HFFc6 (cell line): ENCODE measurements around the gene PODXL2. TPM values are rescaled to one million over a fixed set of nuclear protein-coding genes. Genes with fewer than 3 reads are reported as not detected.

ENCODE experiments used
- DNase-seq: peaks from one replicate; pipeline ENCODE4 v3.0.0-alpha.2; 2018
- H3K27ac Mint-ChIP-seq: 2 replicates; pipeline ENCODE4 v1.8.0; 2020; ENCODE audit warnings: mild to moderate bottlenecking, mixed read lengths
- H3K27me3 Mint-ChIP-seq: 2 replicates; pipeline ENCODE4 v1.8.0; 2021; ENCODE audit warnings: mild to moderate bottlenecking, moderate library complexity, mixed read lengths; ENCODE audit not compliant: insufficient read depth
- H3K36me3 Mint-ChIP-seq: 2 replicates; pipeline ENCODE4 v1.8.0; 2021; ENCODE audit warnings: low read depth, mixed read lengths
- H3K4me1 Mint-ChIP-seq: 2 replicates; pipeline ENCODE4 v1.8.0; 2020; ENCODE audit warnings: low read depth, mixed read lengths
- H3K4me3 Mint-ChIP-seq: 2 replicates; pipeline ENCODE4 v1.8.0; 2020; ENCODE audit warnings: mild to moderate bottlenecking, moderate library complexity, mixed read lengths
- H3K9me3 Mint-ChIP-seq: 2 replicates; pipeline ENCODE4 v1.8.0; 2020; ENCODE audit warnings: mild to moderate bottlenecking, mixed read lengths
- total RNA-seq, 6 experiments: library from RNA; stranded (reverse); fragmentation: NEBNext Ultra II Directional; extraction: Animal tissue kit (Norgen Biotek cat#: 25700); gene quantifications; 2 replicates in 1 of 6; 3 replicates in 5 of 6; pipeline ENCODE4 v1.2.3, GENCODE V29; 2021
- TF ChIP-seq, protein P1 (sequence below): fragments of 200-600 bp; sonication (generic); IDR thresholded peaks from 2 replicates; pipeline ENCODE4 v1.5.0; 2021; ENCODE audit warnings: antibody characterized with exemption, mild to moderate bottlenecking

Gene PODXL2
- total RNA-seq, 6 experiments from 2014 or later, result 0.09 TPM; not detected in 5

DNA sequence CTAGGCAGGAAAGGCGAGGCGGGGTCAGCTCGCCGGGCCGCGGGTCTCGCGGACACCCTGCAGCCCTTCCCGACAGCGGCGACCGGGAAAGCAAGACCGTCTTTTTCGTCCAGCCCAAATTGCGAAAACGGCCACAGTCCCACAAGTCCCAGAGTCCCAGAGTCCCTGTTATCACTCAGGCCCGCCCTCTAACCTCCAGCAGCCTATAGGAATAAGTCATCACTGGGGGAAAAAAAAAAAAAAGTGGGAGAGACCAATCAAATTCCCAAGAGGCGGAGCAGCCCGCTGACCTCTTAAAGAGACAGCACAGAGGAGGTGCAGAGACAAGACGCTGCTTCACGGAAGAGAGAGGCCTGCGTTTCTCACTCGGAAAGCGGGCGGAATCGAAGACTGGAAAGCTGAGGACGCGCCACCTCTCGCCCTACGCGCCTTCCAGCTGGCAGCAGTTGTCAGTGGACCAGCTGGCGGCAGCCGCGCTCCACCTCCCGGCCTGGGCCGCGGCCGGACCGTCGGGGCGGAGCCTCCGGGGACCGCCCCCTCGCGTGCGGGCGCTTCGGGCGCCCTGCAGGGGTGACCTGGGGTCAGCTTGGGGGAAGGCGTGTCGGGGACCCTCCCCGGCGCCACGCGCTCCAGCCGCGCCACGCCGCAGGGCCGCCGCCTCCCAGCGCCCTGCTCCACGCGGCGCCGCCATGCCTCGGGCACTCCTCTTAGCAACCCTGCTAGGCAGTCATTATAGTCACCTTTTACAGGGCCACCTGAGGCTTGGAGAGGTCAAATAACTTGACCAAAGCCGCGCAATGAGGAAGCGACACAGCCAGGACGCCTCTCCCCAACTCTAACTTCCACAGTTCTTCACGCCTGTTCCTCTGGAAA lies 38.2 kb upstream of the PODXL2 start, which contains the start of gene TPRA1:
TSS of gene TPRA1 (minus strand) at position 141 of the 873 bp plus-strand sequence. CDS start 10,587 bp downstream, outside the sequence.
- Mint-ChIP-seq H3K27ac (peak within 1 kb of the TSS; percentile 98), H3K9me3 (no peaks in the 10 kb centered on the region), H3K36me3 (no peaks in the 10 kb centered on the region), H3K4me3 (peak within 1 kb of the TSS; percentile 96), H3K4me1 (peaks cover 31% of the 10 kb centered on the region), H3K27me3 (peaks cover 3% of the 10 kb centered on the region)
- DNase-seq, result peak; percentile 97
- TF ChIP-seq, protein P1, sequence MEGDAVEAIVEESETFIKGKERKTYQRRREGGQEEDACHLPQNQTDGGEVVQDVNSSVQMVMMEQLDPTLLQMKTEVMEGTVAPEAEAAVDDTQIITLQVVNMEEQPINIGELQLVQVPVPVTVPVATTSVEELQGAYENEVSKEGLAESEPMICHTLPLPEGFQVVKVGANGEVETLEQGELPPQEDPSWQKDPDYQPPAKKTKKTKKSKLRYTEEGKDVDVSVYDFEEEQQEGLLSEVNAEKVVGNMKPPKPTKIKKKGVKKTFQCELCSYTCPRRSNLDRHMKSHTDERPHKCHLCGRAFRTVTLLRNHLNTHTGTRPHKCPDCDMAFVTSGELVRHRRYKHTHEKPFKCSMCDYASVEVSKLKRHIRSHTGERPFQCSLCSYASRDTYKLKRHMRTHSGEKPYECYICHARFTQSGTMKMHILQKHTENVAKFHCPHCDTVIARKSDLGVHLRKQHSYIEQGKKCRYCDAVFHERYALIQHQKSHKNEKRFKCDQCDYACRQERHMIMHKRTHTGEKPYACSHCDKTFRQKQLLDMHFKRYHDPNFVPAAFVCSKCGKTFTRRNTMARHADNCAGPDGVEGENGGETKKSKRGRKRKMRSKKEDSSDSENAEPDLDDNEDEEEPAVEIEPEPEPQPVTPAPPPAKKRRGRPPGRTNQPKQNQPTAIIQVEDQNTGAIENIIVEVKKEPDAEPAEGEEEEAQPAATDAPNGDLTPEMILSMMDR, result peak; percentile 41

DNA sequence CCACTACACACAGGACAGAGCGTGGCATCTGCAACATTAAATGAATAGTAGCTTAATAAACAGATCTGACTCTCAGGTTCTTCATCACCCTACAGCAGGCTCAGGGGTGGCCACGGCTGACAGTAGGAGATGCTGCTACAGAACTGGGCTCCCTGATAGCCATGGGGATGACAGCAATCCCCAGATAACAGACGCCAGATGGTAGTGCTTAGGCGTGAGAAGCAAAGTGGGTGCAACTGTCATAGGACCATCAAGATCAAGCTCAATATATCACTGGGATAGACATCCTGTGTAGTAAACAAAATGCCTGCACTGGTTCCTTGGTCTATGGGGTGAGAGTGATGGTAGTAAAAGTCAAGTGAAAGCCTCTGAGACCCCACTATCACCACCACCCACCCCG lies 35.8 kb upstream of the PODXL2 start:
- DNase-seq, result no peak

DNA sequence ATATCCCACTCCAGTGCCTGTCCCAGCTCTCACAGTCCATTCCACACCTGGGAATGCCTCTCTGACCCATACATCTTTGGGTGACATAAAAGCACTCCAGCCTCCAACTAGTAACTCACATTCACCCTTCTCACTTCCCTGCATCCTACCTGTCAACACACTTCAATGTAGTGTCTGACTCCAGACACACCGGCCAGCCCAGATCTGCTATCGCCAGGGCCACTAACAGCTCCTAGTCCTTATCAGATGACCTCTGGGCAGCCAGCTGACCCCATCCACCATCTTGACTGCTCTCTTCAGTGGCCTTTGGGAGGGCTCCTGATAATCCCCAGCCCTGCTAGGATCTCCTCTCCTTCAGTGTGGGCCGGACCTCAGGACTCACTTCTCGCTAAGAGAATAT lies 33.7 kb upstream of the PODXL2 start:
- Mint-ChIP-seq H3K36me3 (no peaks in the 10 kb centered on the region), H3K9me3 (no peaks in the 10 kb centered on the region), H3K27ac (no peak overlapping the region), H3K4me3 (no peak overlapping the region), H3K27me3 (peaks cover 3% of the 10 kb centered on the region), H3K4me1 (peaks cover 32% of the 10 kb centered on the region)
- TF ChIP-seq, protein P1, result no peak
- DNase-seq, result no peak

More for the DNA sequence above, 35.8 kb upstream of the PODXL2 start:
- Mint-ChIP-seq H3K36me3 (no peaks in the 10 kb centered on the region), H3K27me3 (peaks cover 3% of the 10 kb centered on the region), H3K4me3 (no peak overlapping the region), H3K27ac (no peak overlapping the region), H3K4me1 (peaks cover 28% of the 10 kb centered on the region), H3K9me3 (no peaks in the 10 kb centered on the region)
- TF ChIP-seq, protein P1, result no peak

DNA sequence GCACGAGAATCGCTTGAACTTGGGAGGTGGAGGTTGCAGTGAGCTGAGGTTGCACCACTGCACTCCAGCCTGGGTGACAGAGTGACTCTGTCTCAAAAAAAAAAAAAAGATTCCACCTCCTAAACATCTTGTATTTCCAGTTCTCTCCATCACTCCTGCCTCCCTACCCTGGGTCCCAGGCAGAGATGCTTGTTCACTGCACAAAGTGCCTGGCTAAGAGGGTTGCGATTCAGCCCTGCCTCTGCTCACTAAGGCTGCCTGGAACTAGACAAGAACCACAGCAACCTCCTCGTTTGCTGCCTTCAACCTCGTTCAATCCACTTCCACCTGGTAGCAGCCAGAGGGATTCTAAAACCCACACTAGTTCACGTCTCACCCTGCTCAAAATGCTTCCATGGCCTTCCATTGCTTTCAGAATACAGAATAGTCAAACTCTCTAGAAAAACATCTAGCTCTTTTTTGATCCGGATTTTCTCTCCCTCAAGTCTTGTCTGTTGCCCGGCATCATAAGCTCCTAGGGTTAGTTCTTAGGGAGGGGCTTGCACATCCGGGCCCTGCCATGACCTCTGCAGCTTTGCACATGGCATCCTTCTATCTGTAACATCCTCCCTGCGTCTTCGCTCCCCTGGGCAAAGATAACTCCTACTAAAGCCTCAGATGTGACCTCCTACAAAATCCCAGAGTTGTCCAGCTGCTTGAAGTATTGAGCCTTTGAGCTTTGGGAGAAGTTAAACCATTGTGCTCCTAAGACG lies 31.8 kb upstream of the PODXL2 start:
- H3K27ac Mint-ChIP-seq, result peak overlapping the region; percentile 86; the same call in 1 of the 2 replicates
- TF ChIP-seq, protein P1, result no peak
- DNase-seq, result no peak
- peaks cover under 1% of the 10 kb centered on the region; the same call in 1 of the 2 replicates for H3K36me3 Mint-ChIP-seq
- H3K9me3 Mint-ChIP-seq, result no peaks in the 10 kb centered on the region
- H3K4me3 Mint-ChIP-seq, result peak overlapping the region; percentile 90
- H3K27me3 Mint-ChIP-seq, result peaks cover 3% of the 10 kb centered on the region
- H3K4me1 Mint-ChIP-seq, result peaks cover 31% of the 10 kb centered on the region

DNA sequence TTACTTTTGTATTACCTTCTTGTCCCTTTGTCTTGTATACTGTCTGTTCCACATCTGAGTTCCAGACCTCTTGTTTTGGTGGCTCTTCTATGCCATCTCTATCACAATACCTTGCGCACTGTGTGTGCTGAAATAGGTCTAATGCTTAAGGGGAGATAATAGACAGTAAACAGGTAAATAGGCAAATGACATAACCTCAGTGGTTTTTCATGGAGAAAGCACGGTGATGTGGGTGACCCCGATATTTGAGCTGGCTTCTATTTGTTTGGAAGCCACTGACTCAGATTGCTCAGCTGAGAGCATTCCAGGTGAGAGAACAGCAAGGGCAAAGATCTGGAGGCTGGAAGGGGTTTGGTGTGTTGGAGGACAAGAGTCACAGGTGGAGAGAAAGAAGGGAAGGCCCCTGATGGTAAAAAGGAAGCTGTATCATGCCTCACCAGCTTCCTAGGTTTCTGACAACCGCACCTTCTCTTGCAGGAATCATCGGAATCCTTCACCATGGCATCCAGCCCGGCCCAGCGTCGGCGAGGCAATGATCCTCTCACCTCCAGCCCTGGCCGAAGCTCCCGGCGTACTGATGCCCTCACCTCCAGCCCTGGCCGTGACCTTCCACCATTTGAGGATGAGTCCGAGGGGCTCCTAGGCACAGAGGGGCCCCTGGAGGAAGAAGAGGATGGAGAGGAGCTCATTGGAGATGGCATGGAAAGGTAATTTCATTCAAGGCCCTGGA lies 30.0 kb upstream of the PODXL2 start:
- Mint-ChIP-seq H3K9me3 (no peaks in the 10 kb centered on the region), H3K27me3 (peaks cover 3% of the 10 kb centered on the region; the same call in 1 of the 2 replicates), H3K36me3 (peaks cover 5% of the 10 kb centered on the region; the same call in 1 of the 2 replicates), H3K27ac (peak overlapping the region; percentile 86), H3K4me3 (peak overlapping the region; percentile 90), H3K4me1 (peaks cover 31% of the 10 kb centered on the region)
- TF ChIP-seq, protein P1, result no peak
- no peak for DNase-seq
